GM21825 (cell line): ENCODE results near the gene ZNF420.

ENCODE experiments used
- ATAC-seq: cut with Tn5 transposase; IDR thresholded peaks from one replicate; pipeline ENCODE4 v1.9.1; 2021; ENCODE audit warnings: mild to moderate bottlenecking, moderate library complexity; ENCODE audit not compliant: unreplicated experiment

The ZNF420 gene

DNA sequence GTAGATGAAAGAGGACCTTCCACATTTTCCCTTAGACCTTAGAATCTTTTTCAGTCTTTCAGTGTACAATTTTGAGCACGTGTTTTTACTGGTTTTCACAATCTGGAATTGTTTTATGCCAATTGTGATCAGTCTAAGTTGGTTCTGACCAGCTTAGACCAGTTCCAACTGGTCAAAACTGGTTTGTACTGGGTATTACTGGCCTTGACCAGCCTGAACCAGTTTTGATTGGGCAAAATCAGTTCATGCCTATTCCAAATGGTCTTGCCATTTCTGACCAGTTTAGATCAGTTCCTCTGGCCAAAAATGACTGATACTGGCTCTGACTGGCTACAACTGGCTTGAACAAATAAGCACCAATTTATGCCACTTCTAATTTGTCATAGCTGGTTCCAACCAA, 57.9 kb downstream of the ZNF420 start:
- no peak for ATAC-seq

DNA sequence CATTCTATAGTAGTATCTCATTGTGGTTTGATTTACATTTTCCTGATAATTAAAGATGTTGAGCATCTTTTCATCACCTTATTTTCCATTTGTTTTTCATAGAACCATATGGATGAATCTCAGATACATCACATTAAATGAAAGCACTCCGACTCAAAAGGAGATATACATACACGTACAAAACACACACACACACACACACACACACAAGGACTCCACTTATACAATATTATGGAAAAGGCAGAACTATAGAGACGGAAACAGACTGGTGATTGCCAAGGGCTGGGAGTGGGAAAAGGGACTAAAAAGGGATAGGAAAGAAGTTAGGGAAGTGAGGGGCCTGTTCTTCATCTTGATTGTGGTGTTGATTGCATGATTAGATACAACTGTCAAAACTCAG, 70.0 kb downstream of the ZNF420 start:
- no peak for ATAC-seq

DNA sequence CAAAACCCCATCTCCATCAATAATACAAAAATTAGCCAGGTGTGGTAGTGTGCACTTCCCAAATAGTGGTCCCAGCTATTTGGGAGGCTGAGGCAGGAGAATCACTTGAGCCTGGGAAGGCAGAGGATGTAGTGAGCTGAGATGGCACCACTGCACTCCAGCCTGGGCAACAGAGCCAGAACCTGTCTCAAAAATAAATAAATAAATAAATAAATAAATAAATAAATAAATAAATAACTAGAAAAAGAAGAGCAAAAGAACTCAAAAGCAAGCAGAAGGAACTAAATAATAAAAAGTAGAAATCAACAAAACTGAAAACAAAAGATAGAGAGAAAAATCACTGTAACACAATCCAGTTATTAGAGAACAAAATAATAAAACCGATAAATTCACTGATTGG, 81.9 kb downstream of the ZNF420 start:
- ATAC-seq = no peak

DNA sequence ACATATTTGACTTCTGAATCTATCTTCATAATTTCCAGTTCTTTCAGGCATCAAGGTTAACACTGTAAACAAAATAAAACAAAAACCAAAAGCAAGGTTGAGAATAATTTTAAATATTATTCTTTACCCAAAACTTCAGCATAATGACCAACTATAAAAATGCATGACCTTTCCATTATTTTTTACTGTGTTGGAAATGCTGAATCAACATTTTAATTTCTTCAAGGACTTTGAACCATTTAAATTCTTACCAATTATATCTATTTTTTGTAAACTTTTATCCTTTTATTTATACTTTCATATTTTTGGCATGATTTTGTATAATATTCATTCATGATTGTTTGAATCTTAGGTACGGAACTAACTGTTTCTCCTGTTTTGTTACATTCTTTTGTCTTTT, 87.4 kb downstream of the ZNF420 start:
- ATAC-seq = no peak

DNA sequence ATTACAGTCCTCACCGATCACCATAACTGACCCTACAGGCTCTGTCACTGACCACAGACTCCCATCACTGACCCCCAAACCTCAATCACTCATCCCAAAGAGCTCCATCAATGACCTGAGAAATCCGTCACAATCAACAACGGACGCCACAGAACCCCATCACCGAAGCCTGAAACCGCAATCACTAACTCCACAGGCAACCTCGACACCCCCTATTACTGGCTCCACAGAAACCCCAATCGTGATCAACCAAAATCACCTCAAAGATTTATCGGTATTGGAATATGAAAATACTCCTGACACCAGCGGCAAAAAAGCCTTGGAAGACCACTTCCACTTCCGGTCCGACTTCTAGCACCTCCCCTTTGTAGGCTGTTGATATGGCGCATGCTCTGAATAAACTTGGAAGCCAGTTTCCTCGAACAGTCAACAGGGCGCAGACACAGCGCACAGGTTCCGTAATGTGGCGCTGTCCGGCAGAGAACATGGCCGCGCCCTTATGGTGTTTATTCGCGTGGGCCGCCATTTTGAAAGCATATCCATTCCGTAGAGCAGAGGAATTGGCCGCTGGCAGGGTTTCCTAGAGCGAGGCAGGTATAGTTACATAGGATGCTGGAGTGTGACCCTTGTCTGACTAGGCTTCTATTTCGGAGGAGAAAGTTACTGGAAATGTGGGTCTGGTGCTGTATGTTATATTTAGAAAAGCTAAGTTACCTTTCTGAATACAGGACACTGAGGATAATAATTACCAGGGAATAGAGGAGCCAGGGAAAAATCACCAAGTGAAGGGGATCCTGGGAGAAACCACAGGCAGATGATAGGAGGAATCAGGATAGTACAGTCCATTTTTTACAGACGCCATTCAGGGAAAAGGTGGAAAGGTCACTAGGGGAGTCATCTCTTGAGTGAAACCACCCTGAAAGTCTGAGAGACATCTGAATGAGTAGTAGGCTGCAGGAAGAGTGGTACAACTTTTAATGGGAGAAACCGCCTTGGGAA, 94.4 kb downstream of the ZNF420 start, which contains the start of gene ZNF585A:
Gene ZNF585A (minus strand): TSS at position 328 of the 999 bp plus-strand sequence. CDS start 2,785 bp downstream, outside the sequence.
- peak; percentile 92 for ATAC-seq
